DND-41 (cell line): ENCODE results near the gene PLXNA4.

ENCODE experiments used
- CTCF ChIP-seq: IDR thresholded peaks from 2 replicates; pipeline ENCODE4 v1.5.1; 2012; ENCODE audit warnings: borderline replicate concordance, low read length, moderate library complexity, mild to moderate bottlenecking; ENCODE audit not compliant: poor library complexity, severe bottlenecking; ENCODE audit errors: extremely low read depth
- EZH2 ChIP-seq: IDR thresholded peaks from 3 replicates; pipeline ENCODE4 v1.6.1; 2012; ENCODE audit warnings: borderline replicate concordance, low read depth, mild to moderate bottlenecking, moderate library complexity, low read length, inconsistent platforms; ENCODE audit not compliant: severe bottlenecking

- TF ChIP-seq CTCF (no peak), EZH2 (no peak)
Observed at GRCh38 chr7:132461032-132461592, 115.2 kb downstream of the PLXNA4 start.
